Caki2 (cell line): Measurements from ENCODE around the gene FHAD1. TPM values are rescaled to one million over a fixed set of nuclear protein-coding genes. Genes with fewer than 3 reads are reported as not detected.

Source experiments
- DNase-seq: peaks from one replicate; pipeline ENCODE4 v3.0.0-alpha.2; 2015; ENCODE audit warnings: low read depth
- in situ Hi-C: cut with HindIII; loops from 2 replicates; pipeline ENCODE4 v1.10.0; 2016; ENCODE audit warnings: low sequenced_read_pairs, low pct_unique_long_range_greater_than_20kb, mixed read lengths
- total RNA-seq: library from RNA; depleted of rRNA; stranded (reverse); fragments of >200 nt; shearing (Covaris generic); gene quantifications from 2 replicates; pipeline ENCODE4 v1.2.3, GENCODE V29; 2014; ENCODE audit warnings: low replicate concordance; rRNA removed

FHAD1 gene
- 1.2 and 18.0 TPM in 2 replicates for total RNA-seq

GRCh38 chr1:15246960-15247614, at the start of gene FHAD1:
Gene FHAD1 (plus strand): TSS chr1:15247223. CDS start chr1:15251785, 4,562 bp downstream.
- in situ Hi-C loops = no loop called here
- DNase-seq = peak; percentile 45

GRCh38 chr1:15197591-15198447, 49.2 kb upstream of the FHAD1 start:
- in situ Hi-C loops = no loop called here

GRCh38 chr1:15198684-15199083, 48.3 kb upstream of the FHAD1 start:
- in situ Hi-C loops = no loop called here
- no peak for DNase-seq

More at GRCh38 chr1:15197591-15198447, 49.2 kb upstream of the FHAD1 start:
- DNase-seq = no peak

GRCh38 chr1:15201221-15201620, 45.8 kb upstream of the FHAD1 start:
- in situ Hi-C loops = no loop called here
- no peak for DNase-seq

GRCh38 chr1:15201849-15202551, 45.0 kb upstream of the FHAD1 start:
- DNase-seq = peak; percentile 71
- in situ Hi-C loops = no loop called here

GRCh38 chr1:15204931-15205330, 42.1 kb upstream of the FHAD1 start:
- DNase-seq = no peak
- in situ Hi-C loops = no loop called here

- no peak for DNase-seq
- in situ Hi-C loops = no loop called here
Measured at GRCh38 chr1:15205586-15206346, 41.3 kb upstream of the FHAD1 start.

- in situ Hi-C loops = no loop called here
- no peak for DNase-seq
Measured at GRCh38 chr1:15206418-15207030, 40.5 kb upstream of the FHAD1 start.

- no peak for DNase-seq
- in situ Hi-C loops = no loop called here
Measured at GRCh38 chr1:15207031-15207828, 39.8 kb upstream of the FHAD1 start.

GRCh38 chr1:15207829-15208429, 39.1 kb upstream of the FHAD1 start:
- in situ Hi-C loops = no loop called here
- DNase-seq = no peak

GRCh38 chr1:15210651-15211375, 36.2 kb upstream of the FHAD1 start:
- no peak for DNase-seq
- in situ Hi-C loops = no loop called here

- no peak for DNase-seq
- in situ Hi-C loops = no loop called here
Measured at GRCh38 chr1:15211424-15211823, 35.6 kb upstream of the FHAD1 start.

- no peak for DNase-seq
- in situ Hi-C loops = no loop called here
Measured at GRCh38 chr1:15212216-15212953, 34.6 kb upstream of the FHAD1 start.

- no peak for DNase-seq
- in situ Hi-C loops = no loop called here
Measured at GRCh38 chr1:15212954-15213291, 34.1 kb upstream of the FHAD1 start.

- in situ Hi-C loops = no loop called here
- no peak for DNase-seq
Measured at GRCh38 chr1:15213341-15213821, 33.6 kb upstream of the FHAD1 start.

GRCh38 chr1:15214527-15214926, 32.5 kb upstream of the FHAD1 start:
- in situ Hi-C loops = no loop called here
- no peak for DNase-seq
